HG02943 (cell line): ENCODE results near the gene PRPF8.
"Not testable (repeated sequence)": the region's sequence is repeated elsewhere in the genome, so short reads cannot be mapped to it uniquely, and the experiment has no call there.

ENCODE experiments used
- ATAC-seq: cut with Tn5 transposase; IDR thresholded peaks from one replicate; pipeline ENCODE4 v1.9.1; 2021; ENCODE audit warnings: mild to moderate bottlenecking, low read depth, moderate library complexity; ENCODE audit not compliant: unreplicated experiment

Gene PRPF8

DNA sequence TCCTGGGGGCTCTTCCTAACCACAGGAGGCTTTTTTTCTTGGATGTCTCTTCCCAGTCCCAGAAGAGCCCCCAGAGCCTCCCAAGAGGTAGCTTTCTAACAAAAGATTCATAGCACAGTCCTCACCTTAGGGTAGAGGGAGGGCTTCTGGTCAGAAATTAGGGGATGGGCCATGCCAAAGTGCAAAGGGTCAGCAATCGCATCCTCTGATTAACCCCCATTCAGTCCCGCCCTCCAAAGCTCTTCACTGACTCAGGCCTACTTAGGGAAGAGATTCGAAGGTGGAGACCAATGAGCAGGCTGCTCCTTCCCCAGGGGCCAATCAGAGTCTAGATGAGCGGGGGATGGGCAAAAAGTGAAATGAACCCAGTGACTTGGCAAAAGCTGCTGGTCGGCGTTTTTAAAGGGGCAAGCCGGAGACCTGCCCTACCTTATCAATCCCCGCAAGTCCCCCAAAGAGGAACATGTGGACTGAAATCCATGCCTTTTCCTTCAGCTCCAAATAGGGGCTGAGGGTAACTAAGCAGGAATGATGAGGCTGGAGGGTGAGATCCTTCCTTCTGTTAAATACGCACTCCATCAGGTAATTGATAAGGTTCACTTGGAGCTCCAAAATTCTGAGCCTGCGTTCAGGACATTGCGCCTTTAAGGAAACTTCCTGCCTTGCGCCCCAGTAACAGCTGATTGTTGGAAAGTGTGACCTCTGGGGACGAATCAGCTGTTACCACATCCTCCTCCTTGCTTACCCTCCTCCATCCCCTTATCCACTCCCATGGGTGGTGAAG is 32.4 kb upstream of the PRPF8 start:
- peak; percentile 44 for ATAC-seq

DNA sequence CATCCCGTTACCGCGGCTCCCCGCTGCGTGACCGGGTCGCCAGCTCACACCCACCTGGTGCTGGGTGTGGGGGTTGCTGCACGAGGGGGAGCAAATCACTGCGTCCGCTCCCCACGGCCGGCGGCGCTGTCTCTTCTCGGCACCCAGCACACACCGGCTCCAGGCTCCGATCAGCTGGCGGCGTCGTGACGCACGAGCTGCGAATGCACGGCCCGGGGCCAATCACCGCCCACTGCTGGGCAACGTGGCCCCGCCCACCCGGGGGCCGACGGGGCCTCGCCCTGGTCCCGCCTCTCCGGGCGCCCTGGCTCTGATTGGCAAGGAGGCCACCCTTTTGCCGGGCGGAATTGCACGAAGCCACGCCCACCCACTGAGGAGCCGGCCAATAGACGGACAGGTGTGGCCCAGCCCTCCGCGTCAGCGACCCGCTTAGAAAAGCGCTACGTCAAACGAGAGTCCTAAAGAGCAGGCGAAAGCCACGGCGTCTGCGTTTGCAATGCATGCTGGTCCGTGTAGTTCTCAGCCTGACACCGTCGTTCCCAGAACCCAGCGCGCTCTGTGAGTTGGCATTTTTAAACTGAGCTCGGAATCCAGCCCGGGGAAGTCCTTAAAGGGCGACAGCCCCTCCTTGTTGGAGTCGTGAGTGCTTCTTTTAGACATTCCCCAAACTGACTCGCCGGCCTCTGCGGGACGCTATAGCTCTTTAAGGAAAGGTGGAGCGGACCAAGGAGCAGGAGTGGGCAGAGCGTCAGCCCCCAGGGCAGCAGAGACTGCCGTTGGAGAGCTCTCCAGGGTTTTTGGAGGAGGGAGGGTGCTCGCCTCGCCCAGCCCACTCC is 31.6 kb upstream of the PRPF8 start:
- peak; percentile 60 for ATAC-seq

DNA sequence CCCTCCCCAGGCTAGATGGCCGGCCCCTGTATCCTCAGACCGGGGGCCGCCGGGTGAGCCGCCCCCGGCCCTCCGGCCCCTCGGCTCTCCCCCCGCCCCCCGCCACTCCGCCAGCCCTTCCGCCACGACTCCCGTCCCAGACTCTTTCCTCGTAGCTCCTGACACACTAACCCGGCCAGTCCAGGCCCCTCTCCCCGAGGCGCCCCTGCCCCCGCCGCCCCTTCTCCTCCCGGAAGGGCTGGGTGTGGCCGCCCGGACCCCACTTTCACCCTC is 31.1 kb upstream of the PRPF8 start:
- no peak for ATAC-seq

DNA sequence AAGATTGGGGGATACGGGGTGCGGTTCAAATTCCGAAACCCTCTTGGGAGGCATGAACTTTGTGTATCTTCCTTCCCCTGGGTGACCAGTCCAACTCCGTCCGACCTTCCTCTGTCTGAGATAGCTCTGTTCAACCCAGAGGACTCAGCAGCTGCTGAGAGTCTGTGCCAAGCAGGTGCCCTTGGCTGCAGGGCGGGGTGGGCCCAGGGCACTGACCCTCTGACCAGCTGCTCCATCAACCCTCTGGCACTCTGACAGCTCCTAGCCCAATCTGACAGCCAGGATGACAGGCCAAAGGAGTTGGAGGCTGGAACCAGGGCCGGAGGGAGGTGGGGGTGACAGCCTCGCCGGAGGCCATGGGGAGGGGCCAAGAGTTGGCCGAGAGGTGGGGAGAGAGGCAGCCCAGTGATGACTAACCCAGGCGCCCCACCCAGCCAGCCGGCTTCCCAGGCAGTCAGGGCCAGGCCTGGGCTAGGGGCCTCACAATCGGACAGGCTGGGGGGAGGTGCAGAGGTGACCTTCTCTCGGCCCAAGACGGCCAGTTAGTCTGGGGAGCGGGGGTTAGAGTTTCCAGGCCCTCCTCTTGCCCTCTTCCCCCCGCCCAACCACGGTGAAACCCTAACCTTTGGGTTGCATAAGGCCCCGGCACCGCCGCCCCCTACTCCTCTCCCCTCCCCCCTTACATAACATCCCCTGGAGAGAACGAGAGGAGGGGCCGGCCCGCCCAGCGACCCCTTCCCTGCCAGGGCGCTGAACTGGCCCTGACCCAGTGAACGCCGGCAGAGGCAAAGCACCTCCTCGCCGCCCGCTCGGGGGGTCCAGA is 30.5 kb upstream of the PRPF8 start:
- ATAC-seq: no peak

DNA sequence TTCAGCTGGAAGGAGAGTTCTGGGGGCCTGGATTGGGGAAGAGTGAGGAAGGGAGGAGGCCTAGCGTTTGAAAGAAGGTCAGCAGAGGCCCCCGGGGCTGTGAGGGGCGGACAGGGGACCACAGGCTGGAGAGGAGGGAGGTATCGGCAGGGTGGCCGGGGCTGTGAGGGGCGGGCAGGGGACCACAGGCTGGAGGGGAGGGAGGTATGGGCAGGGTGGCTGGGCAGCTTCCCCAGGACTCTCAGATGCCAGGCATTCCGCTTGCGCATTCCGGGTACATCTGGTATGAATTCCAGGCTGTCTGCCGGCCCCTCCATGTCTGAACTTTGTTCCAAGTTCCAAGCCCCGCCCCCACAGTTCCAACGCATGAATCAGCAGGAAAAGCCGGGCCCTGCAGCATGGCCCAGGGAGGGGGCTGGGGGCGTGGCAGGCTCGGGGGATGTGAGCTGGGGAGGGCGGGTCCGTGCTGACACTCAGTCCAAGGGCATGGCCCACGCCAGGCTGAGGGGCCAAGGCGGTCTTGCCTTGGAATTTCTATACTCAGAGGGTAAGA is 29.8 kb upstream of the PRPF8 start:
- ATAC-seq: no peak

DNA sequence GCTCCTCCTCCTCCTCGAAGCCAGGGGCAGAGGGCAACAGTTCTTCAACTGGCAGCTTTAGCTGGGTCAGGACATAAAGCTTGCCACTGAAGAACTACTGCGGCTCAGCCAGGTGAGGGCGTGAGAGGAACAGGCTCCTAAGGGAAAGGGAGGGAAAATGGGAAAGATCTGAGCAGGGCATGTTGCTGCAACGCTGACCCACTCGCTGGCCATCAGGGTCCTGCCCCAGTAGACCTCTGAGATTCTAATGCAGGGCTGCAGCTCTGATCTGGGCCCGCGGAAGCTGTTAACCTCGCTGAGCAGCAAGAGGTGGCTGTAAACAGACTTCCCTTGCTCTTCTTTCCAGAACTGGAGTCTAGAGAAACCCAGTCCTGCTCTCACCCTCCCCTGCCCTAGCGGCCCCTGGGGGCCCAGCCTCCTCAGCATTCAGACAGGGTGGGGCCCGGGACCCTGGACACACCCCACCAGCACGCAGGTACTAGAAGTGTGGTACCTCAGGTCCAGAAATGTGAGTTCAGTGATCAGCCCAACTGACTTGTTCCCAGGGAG is 29.3 kb upstream of the PRPF8 start:
- no peak for ATAC-seq

DNA sequence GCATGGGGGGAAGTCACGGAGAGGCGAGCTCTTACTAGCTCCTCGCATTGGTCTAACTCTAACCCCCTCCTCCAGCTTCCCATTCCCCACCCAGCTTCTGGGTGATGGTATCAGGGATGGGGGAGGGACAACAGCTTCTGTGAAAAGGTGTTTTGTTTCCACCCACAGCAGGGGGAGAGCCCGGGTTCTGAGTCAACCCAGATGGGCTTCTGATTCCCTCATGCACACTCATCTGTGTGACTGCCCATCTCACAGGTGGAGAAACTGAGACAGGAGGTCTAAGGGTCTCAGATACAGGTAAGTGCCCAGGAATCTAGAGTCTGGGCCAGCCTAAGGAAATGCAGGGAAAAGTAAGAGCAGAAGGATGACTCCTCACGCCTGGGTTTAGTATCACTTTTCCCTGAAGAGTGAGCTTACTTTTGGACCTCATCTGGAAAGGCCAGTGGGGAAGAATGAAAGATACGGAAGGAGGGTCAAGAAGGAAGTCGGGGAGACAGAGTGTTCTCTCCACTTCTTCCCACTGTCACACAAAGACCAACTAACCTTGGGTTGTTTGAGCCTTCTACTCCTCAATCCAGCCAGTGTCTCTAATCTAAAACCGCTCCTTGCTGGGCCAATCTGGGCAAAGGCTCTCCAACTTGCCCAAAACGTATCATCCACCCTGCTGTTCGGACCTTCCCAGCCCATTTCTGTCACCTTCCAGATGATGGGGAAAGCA is 28.7 kb upstream of the PRPF8 start:
- ATAC-seq: no peak

DNA sequence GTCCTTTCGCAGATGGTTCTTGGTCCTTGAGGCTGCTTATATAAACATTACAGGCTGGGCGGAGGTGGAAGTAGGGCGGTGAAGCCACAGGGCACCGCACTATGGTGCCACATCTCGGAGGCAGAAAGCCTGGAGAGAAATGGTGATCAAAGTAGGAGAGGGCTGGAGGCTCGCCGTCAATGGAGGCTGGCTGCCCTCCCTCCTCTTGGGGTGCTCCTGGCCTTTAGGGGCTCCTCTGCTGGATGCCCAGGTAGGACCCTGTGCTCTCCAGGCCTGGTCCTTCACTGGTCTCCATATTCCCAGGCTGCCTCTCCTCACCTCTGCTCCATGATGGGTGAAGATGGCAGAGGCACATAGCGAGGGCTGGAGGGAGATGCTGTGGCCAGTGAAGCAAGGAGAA is 27.6 kb upstream of the PRPF8 start:
- ATAC-seq: no peak

DNA sequence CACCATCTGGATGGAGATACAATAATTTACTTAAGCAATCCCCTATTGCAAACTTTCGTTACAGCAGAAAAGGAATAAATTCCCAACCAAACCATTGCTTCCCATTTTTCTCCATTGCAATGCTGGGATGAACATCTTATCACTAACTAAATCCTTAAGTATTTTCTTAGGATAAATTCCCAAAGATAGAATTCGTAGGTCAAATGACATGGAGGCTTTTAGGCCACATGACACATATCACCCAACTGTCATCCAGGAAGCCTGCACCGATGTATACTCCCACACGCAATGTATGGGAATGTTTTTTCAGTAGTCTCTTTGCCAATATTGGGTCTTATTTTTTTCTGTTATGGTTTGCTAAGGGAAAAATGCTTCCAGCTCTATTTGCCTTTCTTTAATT is 27.1 kb upstream of the PRPF8 start:
- no peak for ATAC-seq

DNA sequence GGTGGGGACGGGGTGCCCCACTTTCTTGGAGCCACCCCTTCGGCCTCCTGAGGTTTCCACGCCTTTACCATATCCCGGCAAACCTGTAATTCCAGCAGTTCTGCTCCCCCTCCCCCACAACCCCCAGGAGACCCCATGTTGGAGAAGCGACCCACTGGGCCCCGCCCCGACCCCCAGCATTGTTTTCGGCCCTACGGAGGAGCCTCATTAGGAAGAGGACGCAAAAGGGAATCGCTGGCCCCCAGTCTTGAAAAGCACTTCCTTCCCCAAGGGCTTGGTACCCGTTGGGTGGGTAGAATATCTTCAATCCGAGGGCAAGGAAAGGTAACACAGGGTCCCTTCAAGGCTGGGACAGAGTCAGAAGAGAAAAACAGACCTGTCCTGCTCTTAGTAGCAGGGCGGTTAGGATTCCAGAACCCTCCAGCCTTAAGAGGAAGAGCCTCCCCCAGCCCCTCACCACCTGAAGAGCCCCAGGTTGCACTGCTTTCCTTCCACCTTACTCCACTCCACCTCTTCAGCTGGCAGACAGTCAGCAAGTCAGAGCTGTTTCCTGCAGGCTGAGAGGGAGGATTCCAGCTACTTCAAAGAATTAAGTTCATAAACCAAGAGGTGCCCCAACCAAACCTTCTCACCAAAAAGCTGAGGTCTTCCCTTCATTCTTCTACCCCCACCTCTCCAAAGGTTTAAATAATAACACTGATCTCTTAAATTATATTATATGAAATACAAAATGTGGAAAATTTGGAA is 26.3 kb upstream of the PRPF8 start:
- no peak for ATAC-seq

DNA sequence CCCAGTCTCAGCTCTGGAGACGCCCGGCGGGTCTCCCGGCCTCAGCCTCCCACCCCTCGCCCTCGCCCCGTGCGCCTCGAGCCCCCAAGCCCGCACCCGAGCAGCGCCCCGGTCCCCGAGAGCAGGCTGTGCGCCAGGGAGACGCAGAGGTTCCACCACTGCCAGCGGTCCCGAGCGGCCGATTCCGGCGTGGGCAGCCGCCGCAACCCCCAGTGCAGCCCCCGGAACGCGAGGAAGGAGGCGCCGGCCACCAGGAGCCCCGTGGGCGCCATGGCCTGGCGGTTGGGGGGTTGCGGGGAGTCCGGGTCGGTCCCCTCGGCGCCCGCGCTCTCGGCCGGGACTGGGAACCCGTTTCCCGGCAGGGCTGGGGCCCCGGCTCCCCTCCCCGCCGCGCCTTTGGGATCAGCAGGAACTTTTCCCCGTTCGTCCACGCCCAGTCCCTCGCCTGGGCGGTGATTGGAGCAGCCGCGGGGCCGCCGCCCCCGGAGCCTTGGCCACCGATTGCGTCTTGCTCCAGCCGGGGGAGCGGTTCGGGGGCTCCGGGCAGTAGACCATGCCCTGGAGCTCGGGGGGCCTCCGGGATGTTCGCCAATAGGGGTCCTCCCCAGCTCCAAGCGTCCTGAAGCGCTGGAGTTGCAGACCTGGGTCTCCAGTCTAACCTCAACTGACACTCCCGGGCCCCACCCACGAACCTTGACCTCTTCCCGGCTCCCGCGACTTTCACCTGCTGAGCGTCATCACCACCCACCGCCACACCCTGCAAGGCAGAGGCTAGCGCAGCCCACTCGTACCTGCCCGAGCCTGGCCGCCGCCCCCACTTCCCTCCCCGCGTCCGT is 25.5 kb upstream of the PRPF8 start, which contains the start of gene TLCD2:
Gene TLCD2, minus strand, starts transcription at position 407 of the 836 bp plus-strand sequence. Its CDS starts 135 bp downstream, at position 272.
- no peak for ATAC-seq

DNA sequence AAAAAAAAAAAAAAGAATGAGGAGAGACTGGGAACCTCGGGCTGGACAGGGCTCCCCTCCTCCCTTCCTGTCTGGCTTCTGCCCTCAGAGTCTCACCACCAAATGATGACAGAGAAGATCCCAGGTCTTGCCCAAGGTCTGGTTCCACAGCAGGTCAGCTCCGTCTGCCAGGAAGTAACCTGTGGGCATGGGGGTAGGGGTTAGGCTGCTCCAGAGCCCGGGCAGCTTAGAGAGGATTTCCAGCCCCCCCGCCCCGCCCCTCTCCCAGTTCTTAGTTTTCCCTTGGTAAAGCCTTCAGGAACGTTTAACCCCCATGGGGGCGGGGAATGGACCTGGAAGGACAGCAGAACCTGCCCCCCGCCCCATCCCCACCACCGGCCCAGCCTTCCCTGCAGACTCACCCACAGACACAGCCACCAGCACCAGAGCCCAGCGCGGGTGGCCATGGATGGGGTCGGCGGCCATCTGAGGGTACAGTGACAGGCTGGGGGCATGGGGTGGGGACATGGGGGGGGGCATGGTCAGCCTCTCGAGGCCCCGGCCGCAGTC is 24.8 kb upstream of the PRPF8 start:
- no peak for ATAC-seq

DNA sequence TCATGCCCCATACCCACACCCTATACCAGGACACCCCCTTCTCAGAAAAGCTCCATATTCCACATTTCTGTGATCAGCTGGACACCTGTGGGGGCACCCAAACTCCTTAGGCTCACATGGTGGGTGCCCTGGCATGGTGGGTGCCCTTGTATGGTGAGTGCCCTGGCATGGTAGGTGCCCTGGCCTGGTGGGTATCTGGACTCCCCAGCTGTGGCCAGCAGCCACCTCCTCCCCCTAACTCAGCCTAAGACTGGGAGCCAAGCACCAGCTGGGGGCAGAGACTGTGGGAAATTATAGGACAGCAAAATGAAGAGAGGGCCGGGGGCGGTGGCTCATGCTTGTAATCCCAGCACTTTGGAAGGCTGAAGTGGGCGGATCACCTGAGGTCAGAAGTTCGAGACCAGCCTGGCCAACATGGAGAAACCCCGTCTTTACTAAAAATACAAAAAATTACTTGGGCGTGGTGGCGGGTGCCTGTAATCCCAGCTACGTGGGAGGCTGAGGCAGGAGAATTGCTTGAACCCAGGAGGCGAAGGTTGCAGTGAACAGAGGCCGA is 24.2 kb upstream of the PRPF8 start:
- not testable (repeated sequence) for ATAC-seq

DNA sequence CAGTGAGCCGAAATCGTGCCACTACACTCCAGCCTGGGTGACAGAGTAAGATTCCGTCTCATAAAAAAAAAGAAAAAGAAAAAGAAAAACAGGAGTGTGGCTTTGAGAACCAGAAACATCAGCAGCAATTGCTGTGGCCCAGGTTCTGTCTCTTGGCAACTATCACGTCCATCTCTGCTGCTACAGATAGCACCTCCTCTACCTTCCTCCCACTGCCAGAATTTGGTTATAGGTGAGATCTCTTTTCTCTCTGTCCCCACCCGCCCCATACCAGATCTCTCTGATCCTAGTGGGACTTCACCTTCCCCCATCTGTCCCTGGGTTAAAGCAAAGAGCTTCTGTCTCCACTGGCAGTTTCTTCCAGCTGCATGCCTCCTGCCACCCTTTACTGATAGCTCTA is 22.4 kb upstream of the PRPF8 start:
- no peak for ATAC-seq

DNA sequence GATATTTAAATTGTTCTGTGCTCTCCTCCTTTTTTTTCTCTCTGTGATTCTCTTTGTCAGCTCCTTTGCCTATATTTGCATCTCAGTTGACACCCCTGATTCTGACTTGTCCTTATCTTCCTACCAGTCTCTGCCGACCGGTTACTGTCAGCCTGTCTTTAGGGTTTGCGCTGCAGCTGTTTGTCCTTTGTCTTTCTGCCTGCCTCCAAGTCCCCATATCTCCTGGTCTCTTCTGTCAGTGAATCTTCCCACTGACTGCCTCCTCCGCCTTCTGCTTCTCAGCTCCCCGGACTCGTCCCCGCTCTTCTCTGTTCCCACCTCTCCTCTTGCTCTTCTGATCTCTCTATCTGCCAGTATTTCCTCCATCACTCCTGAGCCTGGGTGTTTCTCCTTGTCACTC is 20.3 kb upstream of the PRPF8 start:
- ATAC-seq: no peak

DNA sequence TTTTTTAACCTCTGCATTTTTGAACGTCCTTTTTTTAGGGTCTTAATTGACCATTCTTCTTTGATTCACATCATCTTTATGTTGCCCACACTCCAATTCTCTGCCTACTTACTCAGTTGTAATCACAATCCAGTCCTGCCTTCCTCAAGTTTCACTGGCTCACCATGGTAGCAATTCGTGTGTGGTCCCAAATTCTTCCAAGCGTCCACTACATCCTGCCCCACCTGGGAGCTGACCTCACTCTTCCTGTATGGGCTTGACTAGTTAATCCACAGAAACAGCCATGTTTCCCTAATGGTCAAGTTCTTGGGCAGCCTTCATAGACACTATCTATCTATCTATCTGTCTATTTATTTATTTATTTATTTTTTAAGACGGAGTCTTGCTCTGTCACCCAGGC is 18.4 kb upstream of the PRPF8 start:
- no peak for ATAC-seq

DNA sequence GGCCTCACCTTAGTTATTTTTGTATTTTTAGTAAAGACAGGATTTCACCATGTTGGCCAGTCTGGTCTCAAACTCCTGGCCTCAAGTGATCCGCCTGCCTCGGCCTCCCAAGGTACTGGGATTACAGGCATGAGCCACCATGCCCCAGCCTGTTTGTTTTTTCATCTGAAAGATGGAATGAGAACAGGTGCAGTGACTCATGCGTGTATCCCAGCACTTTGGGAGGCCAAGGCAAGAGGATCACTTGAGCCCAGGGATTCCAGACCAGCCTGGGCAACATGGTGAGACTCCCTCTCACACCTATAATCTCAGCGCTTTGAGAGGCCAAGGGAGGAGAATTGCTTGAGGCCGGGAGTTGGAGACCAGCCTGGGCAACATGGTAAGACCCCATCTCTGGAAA is 15.2 kb upstream of the PRPF8 start:
- ATAC-seq: not testable (repeated sequence)

DNA sequence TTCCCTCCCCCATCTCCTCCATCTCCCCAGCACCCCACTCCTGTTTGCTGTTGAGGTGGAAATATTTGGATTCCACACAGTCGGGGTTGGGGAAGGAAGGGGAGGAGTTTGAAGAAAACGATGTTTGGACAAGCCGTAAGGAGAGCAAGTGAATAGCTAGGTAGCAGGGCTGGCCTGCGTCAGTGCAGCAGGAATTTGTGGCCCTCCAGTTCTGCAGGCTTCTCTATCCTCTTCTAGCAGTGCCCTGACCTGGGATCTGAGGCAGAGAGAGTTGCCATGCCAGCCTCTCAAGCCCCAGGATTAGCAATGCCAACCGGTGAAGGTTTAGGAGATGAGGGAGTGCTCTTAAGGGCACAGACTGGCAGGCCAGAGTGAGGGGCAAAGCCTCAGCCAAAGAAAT is 13.0 kb upstream of the PRPF8 start:
- no peak for ATAC-seq
